GM18951 (cell line): ENCODE measurements around the gene CST11.
"Not testable (repeated sequence)": the region's sequence is repeated elsewhere in the genome, so short reads cannot be mapped to it uniquely, and the experiment has no call there.

ENCODE experiments used
- POLR2A ChIP-seq: IDR thresholded peaks from 4 replicates; pipeline ENCODE4 v1.6.1; 2011; ENCODE audit warnings: mild to moderate bottlenecking; ENCODE audit not compliant: insufficient read length, insufficient read depth; ENCODE audit errors: extremely low read depth
- in situ Hi-C: fragments of 300-500 bp; cut with MboI; formaldehyde crosslinking; loops from one replicate; pipeline ENCODE4 v1.12.0; 2022; ENCODE audit warnings: low sequenced_read_pairs, mixed read lengths, inconsistent platforms; ENCODE audit not compliant: unreplicated experiment

Gene CST11

DNA sequence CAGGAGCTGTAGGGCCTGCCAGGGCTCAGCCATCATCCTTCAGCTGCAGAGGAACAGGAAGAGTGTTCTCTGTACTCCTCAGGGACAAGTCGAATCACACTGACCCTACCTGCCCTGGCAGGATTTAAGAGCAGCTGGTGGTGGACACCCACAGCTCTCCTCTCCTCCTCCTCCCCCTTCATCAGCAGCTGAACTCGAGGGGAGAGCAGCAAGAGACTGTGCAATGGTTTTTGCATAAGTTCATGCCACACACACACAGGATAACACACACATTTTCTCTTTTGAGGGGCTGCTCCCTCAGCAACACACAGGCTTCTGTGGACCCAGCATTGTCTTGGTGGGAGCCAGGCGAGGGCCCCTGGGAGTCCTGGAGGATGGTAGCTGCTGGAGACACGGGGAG is at the start of gene CST11:
Gene CST11 (minus strand): TSS at position 101 of the 400 bp plus-strand sequence. CDS start 65 bp downstream, at position 36.
- in situ Hi-C loops = no loop called here
- TF ChIP-seq POLR2A = no peak

DNA sequence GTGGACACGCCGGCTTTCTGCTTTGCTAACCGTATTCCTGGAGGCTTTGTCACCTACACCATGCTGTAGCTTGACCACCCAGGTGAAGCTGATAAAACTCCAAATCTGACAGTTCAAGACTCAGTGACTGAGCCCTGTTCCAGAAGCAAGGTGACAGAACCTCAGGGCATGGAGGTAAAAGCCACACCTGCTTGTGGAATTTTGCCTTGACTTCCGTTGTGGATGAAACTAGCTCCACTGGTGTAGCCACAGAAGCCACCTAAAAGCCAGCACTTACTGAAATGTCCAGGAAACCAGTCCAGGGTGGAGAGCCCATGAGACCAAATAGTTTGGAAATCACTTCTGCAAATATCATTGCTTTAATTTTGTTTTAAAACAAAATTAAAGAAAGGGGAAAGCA is 49.2 kb upstream of the CST11 start:
- in situ Hi-C loops = no loop called here

DNA sequence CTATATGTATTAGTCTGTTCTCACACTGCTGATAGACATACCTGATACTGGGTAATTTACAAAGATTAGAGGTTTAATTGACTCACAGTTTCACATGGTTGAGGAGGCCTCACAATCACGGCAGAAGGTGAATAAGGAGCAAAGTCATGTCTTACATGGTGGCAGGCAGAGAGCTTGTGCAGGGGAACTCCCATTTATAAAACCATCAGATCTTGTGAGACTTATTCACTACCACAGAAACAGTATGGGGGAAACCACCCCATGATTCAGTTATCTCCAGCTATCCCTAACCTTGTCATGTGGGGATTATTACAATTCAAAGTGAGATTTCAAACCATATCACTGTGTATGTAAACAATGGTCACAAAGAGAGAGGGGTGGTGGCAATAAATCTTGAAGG is 44.9 kb upstream of the CST11 start:
- no peak for TF ChIP-seq POLR2A
- in situ Hi-C loops = no loop called here

More for the DNA sequence above, 49.2 kb upstream of the CST11 start:
- no peak for TF ChIP-seq POLR2A

- TF ChIP-seq POLR2A = no peak
- in situ Hi-C loops = no loop called here
Measured at GRCh38 chr20:23493172-23493772, 40.6 kb upstream of the CST11 start.

DNA sequence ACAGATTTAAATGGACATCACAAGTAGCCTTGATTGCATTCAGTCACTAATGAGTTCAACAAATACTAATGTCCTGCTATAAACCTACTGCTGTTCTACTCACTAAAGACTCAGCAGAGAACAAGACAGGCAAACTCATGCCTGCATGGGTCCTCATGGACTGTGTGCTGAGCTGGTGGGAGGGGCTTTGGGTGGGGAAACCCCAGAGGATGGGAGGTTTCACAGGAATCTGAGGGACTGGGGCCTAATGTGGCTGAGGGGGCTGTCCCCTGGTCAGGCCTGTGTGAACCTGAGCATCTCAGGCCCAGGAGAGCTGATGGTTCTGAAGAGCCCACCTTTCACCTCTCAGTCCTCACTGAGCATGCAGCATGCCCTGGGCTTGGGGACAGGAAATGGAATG is 39.6 kb upstream of the CST11 start:
- in situ Hi-C loops = no loop called here
- TF ChIP-seq POLR2A = no peak

- no peak for TF ChIP-seq POLR2A
- in situ Hi-C loops = no loop called here
Measured at GRCh38 chr20:23490817-23491216, 38.1 kb upstream of the CST11 start, which contains the start of gene CST8. TSS of gene CST8 (plus strand) at chr20:23491117. CDS start at chr20:23491668, 551 bp downstream.

DNA sequence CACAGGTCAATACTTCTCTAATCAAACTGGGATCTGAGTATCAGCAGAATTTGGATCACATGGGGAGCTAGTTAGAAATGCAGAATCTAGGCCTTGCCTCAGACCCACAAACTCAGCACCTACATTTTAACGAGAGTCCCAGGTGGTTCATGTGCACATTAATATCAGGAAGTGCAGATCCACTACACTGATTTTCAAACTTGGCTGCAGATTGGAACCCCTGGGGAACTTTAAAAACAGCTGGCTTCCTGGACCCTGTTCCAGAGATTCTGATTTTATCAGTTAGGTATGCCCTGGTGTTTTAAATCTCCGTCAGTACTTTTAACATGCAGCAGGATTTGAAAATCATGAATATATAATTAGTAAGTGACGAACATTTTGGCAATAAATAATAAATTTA is 36.3 kb upstream of the CST11 start:
- no peak for TF ChIP-seq POLR2A
- in situ Hi-C loops = no loop called here

GRCh38 chr20:23488470-23488869 is 35.8 kb upstream of the CST11 start:
- in situ Hi-C loops = no loop called here
- TF ChIP-seq POLR2A = no peak

GRCh38 chr20:23484081-23484480 is 31.4 kb upstream of the CST11 start:
- in situ Hi-C loops = no loop called here
- TF ChIP-seq POLR2A = no peak

DNA sequence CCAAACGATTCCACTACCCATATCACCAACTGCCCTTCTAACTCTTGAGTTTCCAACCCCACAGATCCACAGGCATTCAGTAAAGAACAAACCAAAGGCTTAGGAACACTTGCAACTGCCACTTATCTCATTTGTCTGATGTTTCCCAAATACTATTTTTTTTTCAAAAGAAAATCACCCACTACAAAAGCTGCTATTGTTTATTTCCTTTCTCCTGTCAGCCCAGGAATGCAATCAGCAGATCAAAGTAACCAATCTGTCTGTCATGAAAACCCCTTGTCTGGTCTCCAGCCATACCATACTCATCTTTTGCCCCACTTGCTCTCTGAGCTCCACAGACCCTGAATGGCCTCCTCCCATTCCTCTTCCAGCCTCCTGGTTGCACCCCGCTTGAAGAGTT is 29.5 kb upstream of the CST11 start:
- no peak for TF ChIP-seq POLR2A
- in situ Hi-C loops = no loop called here

- in situ Hi-C loops = no loop called here
- no peak for TF ChIP-seq POLR2A
Measured at GRCh38 chr20:23479043-23479442, 26.4 kb upstream of the CST11 start.

DNA sequence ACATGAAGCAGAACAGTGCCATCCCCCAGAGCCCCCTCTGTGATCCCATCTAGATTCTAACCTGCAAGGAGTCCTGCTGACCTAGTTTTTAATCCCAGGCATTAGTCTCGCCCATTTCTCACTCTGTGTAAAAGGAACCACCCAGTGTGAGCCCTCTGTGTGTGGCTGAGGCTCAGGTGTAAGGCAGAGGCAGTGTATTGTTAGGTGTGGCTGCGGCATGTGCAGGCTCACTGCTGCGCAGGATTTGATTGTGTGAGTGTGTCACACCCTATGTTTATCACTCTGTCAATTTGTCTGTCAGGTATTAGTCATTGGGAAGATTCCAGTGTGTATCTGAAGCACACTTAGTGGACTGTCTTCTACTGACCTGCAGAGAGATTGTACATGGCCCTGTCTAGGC is 24.5 kb upstream of the CST11 start:
- TF ChIP-seq POLR2A = no peak
- in situ Hi-C loops = no loop called here

DNA sequence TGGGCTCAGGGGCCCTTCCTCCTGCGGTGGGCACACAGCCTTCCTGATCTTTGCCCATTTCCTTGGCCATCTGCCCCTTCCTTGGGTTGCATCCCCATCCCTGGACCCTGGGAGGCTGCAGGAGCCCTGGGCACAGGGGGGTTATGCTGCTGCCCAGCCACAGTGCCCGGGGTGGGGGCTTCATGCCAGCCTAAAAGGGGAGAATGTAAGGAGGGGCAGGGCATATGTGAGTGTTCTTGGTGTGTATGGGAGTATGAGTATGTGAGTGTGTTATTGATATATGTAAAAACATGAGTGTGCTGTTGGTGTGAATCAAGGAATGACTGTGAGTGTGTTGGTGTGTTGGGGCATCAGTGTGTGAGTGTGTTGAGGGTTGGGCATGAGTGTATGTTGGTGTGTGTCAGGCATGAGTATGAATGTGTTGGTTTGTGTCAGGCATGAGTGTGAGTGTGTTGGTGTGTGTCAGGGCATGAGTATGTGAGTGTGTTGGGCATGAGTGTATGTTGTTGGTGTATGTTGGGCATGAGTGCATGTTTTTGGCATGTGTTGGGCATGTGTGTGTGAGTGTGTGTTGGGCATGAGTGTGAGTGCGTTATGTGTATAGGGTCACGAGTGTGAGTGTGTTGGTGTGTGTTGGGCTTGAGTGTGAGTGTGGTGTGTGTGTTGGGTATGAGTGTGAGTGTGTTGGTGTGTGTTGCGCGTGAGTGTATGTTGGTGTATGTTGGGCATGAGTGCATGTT is 23.5 kb upstream of the CST11 start:
- no peak for TF ChIP-seq POLR2A
- in situ Hi-C loops = no loop called here

DNA sequence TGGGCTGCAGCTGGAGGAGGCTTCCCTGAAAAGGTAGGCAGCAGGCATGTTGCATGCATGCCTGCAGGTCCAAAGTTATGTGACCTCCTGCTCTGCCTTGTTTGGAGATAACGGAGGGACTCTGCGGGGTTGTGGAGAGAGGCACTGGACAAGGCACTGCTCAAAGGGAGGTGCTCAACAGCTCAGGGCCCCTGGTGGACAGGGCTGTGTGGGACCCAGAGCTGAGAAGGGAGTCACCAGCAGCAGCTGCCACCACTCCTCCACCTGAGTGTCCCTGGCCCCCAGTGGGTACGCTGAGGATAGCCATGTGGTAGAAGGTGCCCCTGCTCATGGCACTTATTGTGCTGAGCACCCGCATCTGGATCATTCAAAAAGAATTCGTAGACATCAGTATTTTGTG is 22.7 kb upstream of the CST11 start:
- TF ChIP-seq POLR2A = no peak
- in situ Hi-C loops = no loop called here

GRCh38 chr20:23473293-23473692 is 20.6 kb upstream of the CST11 start:
- in situ Hi-C loops = not testable (repeated sequence)

DNA sequence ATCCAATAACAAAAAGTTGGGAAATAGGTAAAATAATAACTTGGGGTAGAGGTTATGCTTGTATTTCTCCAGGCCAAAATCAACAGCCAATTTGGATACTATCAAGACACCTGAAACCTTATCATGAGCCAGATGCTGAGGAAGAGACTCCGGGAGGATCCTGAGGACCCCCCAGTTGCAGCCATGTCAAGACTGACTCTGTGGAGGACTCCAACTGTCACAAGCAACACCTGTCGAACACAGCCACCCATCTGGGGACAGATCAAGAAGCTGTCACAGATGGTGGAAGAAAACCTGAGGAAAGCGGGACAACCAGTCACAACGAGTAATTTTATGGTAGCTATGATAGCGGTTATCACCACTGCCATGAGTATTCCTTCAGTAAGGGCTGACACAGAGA is 19.6 kb upstream of the CST11 start:
- in situ Hi-C loops = not testable (repeated sequence)

- in situ Hi-C loops = not testable (repeated sequence)
Measured at GRCh38 chr20:23466961-23467360, 14.3 kb upstream of the CST11 start.
